ENCODE data around the gene ADGRG3. TPM values are rescaled to one million over a fixed set of nuclear protein-coding genes. Genes with fewer than 3 reads are reported as not detected.
"Not testable (repeated sequence)": the region's sequence is repeated elsewhere in the genome, so short reads cannot be mapped to it uniquely, and the experiment has no call there.

Gene ADGRG3
- total RNA-seq, 2 donors from 2014 or later = 6.8 to 10.4 TPM

DNA sequence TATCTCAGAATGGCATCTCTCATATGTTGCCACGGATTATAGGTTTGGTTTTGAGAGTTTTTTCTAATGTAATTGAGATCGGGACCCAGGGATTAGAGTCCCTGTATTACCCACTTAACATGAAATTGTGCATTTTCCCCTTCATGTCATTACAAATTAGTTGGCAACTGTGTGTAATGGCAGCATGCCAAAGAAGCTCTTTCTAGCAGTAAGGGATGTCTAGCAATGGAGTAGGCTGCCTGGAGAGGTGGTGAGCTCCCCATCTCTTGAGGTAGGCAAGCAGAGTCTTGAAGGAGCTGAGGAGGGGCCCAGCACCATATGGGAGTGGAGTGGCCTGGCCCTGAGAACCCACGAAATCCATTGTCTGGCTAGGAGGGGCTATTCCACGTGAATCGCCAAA is 57.4 kb downstream of the ADGRG3 start:
- intact Hi-C loops (cut with DNase I) = no loop called here
- no peak for DNase-seq (ENCODE audit: low spot score)

DNA sequence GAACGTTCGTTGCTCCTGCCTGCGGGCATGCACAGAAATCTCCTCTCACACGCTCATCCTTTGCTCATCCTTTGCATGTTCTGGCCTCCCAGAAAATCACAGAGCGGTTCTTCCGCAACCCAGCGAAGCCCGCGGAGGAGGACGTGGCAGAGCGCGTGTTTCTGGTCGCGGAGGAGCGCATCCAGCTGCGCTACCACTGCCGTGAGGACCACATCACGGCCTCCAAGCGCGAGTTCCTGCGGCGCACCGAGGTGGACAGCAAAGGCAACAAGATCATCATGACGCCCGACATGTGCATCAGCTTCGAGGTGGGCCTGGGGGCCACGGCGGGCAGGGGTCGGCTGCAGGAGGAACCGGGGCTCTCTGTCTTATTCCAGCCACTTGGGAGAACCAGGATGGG is 57.9 kb downstream of the ADGRG3 start:
- DNase-seq (ENCODE audit: low spot score) = peak; percentile 70
- intact Hi-C loops (cut with DNase I) = no loop called here

DNA sequence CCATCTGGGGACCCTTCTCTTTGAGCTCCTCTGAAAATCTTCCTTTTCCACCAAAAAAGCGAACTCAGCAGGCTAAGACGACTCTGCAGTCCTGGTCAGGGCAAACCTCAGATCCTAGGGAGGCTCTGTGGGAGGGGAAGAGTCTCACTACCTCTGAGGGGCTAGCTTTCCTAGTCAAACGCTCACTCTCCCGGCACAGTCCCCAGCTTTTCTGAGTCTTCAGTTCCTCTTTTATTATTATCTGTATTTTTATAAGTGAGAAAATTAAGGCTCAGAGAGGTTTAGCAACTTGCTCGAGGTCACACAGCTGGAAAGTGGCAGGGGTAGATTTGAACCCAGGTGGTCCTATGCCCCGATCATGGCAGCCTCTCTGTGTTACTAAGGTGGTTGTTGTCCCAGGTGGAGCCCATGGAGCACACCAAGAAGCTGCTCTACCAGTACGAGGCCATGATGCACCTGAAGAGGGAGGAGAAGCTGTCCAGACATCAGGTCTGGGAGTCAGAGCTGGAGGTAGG is 58.4 kb downstream of the ADGRG3 start:
- peak; percentile 22 for DNase-seq (ENCODE audit: low spot score)
- intact Hi-C loops (cut with DNase I) = no loop called here

- DNase-seq (ENCODE audit: low spot score) = peak; percentile 73
- intact Hi-C loops (cut with DNase I) = no loop called here
These were observed 59.5 kb downstream of the ADGRG3 start for GRCh38 chr16:57727610-57728009.

GRCh38 chr16:57728336-57729181 is 60.5 kb downstream of the ADGRG3 start:
- intact Hi-C loops (cut with DNase I) = no loop called here
- DNase-seq (ENCODE audit: low spot score) = peak; percentile 48

- no peak for DNase-seq (ENCODE audit: low spot score)
- intact Hi-C loops (cut with DNase I) = no loop called here
These were observed 61.0 kb downstream of the ADGRG3 start for GRCh38 chr16:57729182-57729484.

DNA sequence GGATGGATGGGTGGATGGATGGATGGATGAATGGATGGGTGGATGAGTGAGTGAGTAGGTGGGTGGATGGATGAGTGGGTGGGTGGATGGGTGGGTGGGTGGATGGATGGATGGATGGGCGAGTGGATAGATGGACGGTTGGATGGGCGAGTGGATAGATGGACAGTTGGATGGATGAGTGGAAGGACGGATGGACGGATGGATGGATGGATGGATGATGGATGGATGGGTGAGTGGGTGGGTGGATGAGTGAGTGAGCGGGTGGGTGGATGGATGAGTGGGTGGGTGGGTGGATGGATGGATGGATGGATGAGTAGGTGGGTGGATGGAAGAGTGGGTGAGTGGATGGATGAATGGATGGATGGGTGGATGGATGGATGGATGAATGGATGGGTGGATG is 61.7 kb downstream of the ADGRG3 start:
- intact Hi-C loops (cut with DNase I) = not testable (repeated sequence)
- DNase-seq (ENCODE audit: low spot score) = peak; percentile 19

DNA sequence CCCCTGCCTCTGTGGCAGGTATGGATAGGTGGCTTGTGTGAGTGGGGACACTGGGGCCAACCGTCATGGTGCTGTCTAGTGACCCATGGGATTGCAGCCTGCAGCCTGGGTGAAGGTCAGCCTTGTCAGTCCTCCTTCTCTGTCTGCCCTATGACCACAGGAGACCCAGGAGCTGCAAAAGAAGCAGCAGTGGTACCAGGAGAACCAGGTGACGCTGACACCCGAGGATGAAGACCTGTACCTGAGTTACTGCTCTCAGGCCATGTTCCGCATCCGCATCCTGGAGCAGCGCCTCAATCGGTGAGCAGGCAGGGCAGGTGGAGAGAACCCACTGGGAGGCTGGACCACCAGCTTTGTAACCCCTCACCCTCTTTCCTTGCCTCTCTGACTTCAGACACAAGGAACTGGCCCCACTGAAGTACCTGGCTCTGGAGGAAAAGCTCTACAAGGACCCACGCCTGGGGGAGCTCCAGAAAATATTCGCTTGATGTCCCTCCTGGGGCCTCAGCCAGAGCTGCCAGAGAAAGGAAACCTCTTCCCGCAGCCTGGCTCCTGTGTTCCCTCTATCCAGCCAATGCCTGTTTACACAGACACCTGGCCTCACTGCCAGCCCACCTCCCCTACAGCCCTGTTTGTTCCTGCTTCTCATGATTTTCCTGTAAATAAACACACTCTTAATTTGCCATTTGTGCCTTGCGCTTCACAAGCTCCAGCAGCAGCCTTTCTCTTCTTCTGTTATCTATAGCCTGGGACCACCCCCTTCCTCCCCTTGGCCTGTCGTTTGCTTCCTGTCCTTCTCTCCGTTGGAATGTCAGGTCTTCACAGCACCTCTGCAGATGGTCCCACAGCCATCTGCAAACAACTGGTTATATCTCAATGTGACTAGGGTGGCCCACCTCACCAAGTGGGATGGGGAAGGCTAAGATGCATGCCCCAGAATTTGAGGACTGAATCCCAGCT is 62.9 kb downstream of the ADGRG3 start:
- DNase-seq (ENCODE audit: low spot score) = peak; percentile 47
- intact Hi-C loops (cut with DNase I) = no loop called here

DNA sequence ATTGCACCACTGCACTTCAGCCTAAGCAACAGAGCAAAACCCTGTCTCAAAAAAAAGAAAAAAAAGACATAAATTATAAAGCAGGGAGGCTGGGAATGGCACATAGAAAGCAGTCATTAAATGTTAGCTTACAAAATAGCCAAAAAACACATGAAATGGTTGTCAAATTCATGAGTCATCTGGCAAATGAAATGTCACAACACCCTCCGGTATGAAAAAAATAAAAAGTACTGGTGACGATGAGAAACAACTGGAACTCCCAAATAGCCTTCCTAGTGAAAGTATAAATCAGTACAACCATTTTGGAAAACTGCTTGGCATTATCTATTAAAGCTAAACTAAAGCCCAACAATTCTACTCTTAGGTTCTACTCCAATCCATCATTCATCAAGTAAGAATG is 63.9 kb downstream of the ADGRG3 start:
- no peak for DNase-seq (ENCODE audit: low spot score)
- intact Hi-C loops (cut with DNase I) = no loop called here

DNA sequence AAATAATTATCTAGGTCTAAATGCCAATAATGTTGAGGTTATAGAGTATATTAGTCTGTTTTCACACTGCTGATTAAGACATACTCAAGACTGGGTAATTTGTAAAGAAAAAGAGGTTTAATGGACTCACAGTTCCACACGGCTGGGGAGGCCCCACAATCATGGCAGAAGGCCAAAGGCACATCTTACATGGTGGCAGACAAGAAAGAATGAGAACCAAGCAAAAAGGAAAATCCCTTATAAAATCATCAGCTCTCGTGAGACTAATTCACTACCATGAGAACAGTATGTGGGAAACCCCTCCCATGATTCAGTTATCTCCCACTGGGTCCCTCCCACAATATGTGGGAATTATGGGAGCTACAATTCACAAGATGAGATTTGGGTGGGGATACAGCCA is 64.6 kb downstream of the ADGRG3 start:
- DNase-seq (ENCODE audit: low spot score) = peak; percentile 28
- intact Hi-C loops (cut with DNase I) = no loop called here

DNA sequence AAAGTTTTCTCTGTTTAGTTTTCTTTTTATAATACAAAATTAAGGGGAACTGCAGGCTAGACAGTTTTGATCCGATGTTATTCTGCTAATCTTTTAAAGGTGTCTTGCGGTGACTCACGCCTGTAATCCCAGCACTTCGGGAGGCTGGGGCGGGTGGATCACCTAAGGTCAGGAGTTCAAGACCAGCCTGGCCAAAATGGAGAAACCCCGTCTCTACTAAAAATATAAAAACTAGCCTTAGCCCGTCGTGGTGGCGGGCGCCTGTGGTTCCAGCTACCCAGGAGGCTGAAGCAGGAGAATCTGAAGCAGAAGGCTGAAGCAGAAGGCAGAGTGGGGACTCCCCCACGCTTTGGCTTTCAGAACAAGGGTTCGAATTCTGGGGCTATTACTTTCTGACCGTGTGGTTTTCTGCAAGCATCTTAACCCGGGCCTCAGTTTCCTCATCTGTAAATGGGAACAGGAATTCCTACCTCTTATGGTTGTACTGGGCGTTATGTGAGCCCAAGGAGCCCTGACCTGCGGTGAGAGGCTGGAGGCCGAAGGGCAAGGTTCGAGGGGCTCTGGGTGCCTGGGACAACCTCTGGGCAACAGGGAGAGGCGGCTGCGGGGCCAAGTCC is 66.3 kb downstream of the ADGRG3 start:
- peak; percentile 72 for DNase-seq (ENCODE audit: low spot score)
- intact Hi-C loops (cut with DNase I) = no loop called here

DNA sequence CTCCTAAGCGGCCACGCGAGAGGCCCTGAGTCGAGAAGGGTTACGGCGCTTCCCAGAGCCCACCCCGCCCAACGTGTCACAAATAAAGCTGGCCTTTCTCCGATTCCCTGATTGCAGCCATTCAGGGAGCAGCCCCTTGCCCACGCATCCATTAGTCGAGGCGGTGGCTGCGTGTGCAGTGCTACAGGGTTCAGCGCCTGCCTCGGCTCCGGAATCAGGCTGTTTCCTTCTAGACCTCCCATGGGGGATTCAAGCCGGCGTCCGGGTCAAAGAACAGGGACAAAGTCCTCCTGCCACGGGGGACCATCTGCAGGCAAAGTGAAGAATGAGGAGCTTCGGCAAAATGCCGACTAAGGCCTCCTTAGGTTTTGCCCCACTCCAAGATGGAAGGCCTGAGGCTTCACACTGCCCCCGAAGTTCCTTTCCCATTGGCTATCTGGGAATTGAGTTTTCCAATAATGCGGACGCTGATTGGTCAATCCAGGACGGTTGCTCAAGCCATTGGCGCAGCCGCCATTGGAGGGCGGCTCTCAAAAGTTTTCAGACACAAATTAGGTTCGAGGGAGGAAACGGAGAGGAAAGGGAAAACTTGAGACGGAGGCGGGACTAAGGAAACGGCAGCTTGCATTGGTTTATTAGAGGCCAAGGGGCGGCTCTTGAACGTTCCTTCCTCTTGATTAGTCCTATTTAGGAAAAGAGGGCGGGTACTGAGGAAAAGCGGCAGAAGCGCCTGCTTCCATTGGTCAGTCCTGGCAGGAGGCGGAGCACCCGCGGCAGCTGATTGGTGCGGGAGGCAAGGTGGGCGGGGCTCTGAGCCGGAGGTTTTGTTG is 67.0 kb downstream of the ADGRG3 start:
- intact Hi-C loops (cut with DNase I) = no loop called here
- DNase-seq (ENCODE audit: low spot score) = peak; percentile 99

DNA sequence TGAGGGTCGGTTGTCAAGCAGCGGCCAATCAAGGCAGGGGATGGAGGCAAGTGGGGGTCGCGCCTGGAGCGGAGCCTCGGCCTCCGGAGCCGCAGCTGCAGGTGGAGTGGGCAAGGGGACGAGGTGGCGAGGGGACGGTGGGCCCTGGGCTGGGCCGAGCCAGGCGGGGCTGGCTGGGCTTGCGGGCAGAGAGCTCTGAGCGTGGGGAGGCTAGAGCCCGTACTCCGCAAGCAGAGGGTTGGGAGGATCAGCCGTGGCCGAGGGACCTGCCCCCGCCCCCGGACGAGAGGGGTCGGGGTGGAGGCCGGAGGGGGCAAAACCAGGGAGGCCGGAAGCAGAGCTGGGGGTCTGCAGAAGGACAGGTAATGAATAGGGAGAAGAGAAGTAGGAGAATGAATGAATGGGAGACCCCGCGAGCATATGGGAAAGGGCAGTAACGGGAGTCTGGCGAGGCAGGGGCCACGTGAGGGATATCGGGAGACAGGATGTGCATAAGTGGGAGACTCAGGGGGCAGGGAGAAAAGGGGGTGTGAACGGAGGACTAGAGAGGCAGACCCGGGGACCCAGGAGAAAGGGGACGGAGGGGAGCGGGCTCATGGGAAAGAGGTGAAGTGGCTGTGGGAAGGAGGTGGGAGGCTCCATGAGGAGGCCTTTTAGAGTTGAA is 67.8 kb downstream of the ADGRG3 start, which contains the start of gene KATNB1:
Gene KATNB1, plus strand, starts transcription at position 16 of the 664 bp plus-strand sequence. CDS start 1,474 bp downstream, outside the sequence.
- intact Hi-C loops (cut with DNase I) = no loop called here
- no peak for DNase-seq (ENCODE audit: low spot score)

- intact Hi-C loops (cut with DNase I) = no loop called here
- DNase-seq (ENCODE audit: low spot score) = no peak
These were observed 68.6 kb downstream of the ADGRG3 start for GRCh38 chr16:57736419-57737351.

- no peak for DNase-seq (ENCODE audit: low spot score)
- intact Hi-C loops (cut with DNase I) = no loop called here
These were observed 70.7 kb downstream of the ADGRG3 start for GRCh38 chr16:57738844-57739243.

Measured in posterior vena cava (tissue), 2 donors.